Articular chondrocyte of knee joint (primary cell): ENCODE data around the gene AMTN. TPM values are rescaled to one million over a fixed set of nuclear protein-coding genes. Genes with fewer than 3 reads are reported as not detected.

Source experiments
- total RNA-seq: library from RNA; depleted of rRNA; stranded (reverse); fragments of >200 nt; gene quantifications from 2 replicates; pipeline ENCODE4 v1.2.3, GENCODE V29; 2012

The AMTN gene, protein sequence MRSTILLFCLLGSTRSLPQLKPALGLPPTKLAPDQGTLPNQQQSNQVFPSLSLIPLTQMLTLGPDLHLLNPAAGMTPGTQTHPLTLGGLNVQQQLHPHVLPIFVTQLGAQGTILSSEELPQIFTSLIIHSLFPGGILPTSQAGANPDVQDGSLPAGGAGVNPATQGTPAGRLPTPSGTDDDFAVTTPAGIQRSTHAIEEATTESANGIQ
- total RNA-seq: 0.43 TPM in 1 of 2 replicates, not detected in the other

DNA sequence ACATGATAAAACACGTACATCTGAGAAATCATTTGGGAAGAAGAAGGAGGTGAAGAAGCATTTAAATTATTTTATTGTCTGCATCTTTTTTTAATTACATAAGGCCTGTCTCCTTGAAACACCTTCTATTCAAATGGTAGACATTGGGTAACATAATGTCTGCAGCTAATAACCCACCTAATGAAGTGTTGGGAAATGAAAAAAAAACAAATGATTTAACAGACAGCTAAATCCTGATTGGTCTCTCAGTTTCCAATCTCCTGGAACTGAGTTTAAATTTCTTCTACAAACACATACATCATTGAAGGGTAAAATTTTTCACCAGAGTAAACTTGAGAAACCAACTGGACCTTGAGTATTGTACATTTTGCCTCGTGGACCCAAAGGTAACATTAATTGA is at the start of gene AMTN:
AMTN (plus strand) TSS at position 301 of the 400 bp plus-strand sequence. CDS start 209 bp downstream, outside the sequence.

DNA sequence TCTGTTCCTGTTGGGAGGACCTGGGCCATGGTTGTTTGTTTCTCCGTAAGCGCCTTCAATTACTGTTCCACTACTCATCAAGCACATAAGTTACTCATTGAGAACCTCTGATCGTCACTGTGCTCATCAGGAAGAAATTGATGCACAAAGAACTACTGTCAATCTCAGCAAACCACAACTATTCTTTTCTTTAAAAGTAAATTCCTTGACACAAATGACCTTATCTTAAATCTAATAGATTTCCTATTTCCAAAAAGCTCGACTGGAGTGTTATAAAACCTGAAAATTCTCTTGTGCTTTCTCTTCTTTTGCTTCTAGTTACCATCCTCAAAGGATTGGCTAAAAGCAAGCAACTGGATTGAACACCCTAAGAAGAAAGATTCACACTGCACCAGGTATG is 46.5 kb upstream of the AMTN start, which contains the start of gene MUC7:
MUC7 (plus strand) TSS at position 301 of the 400 bp plus-strand sequence. CDS start 1,825 bp downstream, outside the sequence.

Other genes with a start within 250 kb of the AMTN start
- not detected in 2 replicates for gene CABS1, start 183.6 kb upstream of the AMTN start, total RNA-seq
- gene SMR3A, start 157.8 kb upstream of the AMTN start, total RNA-seq: not detected in 2 replicates
- not detected in 2 replicates for gene SMR3B, start 135.4 kb upstream of the AMTN start, total RNA-seq
- not detected in 2 replicates for gene OPRPN, start 120.6 kb upstream of the AMTN start, total RNA-seq
- not detected in 2 replicates for gene MUC7, start 46.4 kb upstream of the AMTN start, total RNA-seq
- not detected in 2 replicates for gene AMBN, start 73.7 kb downstream of the AMTN start, total RNA-seq
- 0.11 and 0.13 TPM in 2 replicates for gene ENAM, start 110.2 kb downstream of the AMTN start, total RNA-seq
- 6.4 and 25.7 TPM in 2 replicates for gene JCHAIN, start 147.9 kb downstream of the AMTN start, total RNA-seq
- gene UTP3, start 170.0 kb downstream of the AMTN start, total RNA-seq: 17.9 and 19.2 TPM in 2 replicates
- gene RUFY3, start 203.4 kb downstream of the AMTN start, total RNA-seq: 52.9 and 60.9 TPM in 2 replicates